GM18520 (cell line): Measurements from ENCODE around the gene CLEC16A.

Source experiments
- ATAC-seq: cut with Tn5 transposase; IDR thresholded peaks from one replicate; pipeline ENCODE4 v1.9.1; 2021; ENCODE audit not compliant: unreplicated experiment

The CLEC16A gene

DNA sequence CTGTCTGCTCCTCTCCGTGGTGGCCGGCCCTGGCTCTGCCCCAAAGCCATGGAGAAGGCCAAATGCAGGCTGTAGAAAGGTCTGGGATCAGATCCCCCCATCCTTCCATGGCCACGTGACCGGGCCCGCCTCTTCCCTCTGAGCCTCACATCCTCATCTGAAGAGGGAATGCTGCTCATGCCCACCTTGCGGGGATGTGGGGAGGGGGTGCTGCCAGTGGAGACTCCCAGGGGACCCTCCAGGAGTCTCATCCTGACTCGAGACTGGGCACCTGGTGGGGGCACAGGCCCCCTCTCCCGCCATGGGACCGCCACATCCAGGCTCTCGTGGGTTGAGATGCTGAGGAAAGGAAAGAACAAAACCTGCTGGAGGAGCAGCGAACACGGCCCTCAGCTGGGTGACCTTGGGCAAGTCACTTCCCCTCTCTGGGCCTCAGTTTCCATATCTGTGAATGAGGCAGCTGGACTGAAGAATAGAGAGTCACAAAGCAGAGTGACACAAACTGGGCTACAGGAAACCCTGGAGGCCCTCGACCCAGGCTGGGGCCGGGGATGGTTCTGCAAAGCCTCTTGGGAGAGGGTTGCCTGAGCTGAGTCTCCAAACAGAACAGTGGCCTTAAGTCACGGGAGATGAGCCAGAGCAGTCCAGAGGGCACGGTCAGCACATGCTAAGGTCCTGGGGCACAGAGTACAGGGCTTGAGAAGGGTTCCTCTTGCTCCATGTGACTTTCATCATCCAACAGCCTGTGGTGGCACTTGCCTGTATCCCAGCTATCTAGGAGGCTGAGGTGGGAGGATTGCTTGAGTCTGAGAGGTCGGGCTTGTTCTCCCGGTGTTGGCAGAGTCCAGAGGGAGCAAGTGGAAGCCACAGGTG is 281.5 kb downstream of the CLEC16A start:
- ATAC-seq = no peak

DNA sequence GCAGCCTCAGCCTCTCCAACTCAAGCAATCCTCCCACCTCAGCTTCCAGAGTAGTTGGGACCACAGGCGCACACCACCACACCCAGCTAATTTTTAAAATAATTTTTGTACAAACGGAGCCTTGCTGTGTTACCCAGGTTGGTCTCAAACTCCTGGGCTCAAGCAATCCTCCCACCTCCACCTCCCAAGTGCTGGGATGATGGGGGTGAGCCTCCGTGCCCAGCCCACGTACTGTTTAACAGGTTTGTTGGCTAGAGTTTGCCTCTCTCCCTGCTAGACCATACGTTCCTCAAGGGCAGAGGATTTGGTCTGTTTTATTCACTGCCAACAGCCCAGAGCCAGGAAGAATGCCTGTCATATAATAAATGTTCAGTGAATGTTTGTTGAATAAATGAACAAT is 285.1 kb downstream of the CLEC16A start:
- no peak for ATAC-seq

- no peak for ATAC-seq
These were observed 285.5 kb downstream of the CLEC16A start for GRCh38 chr16:11229906-11230305.

DNA sequence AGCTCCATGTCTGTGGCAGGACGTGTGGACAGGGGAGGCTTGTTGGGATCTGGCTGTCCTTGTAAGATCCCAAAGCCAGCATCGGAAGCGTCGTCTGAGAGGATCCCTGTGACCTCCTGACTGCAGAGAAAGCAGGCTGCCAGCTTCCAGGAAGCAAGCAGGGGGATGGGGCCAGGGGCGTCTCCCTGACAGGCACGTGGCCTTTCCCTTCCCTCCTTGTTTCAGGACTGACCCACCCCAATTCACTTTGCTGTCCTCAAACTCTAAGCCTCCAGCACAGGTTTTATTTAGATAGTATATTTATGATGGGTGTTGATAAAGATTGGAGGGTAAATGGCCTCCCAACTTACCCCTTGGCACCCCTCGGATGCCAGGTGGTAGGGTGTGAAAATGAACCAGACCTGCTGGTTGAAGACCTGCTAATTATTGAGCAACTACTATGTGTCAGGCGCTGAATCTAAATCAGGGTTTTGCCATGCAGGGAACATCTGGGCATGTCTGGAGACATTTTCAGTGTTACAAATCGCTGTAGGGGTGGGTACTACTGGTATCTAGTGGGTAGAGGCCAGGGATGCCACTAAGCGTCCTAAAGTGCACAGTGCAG is 287.1 kb downstream of the CLEC16A start:
- no peak for ATAC-seq
